HUES64 (cell line): ENCODE results near the gene WHRN.

ENCODE experiments used
- H3K27ac ChIP-seq: 2 replicates; pipeline ENCODE4 v1.7.0; 2013; ENCODE audit warnings: low read depth, low read length, inconsistent platforms
- H3K27me3 ChIP-seq: 2 replicates; pipeline ENCODE4 v1.6.1; 2013; ENCODE audit warnings: mild to moderate bottlenecking, low read length; ENCODE audit not compliant: insufficient read depth
- H3K36me3 ChIP-seq: 2 replicates; pipeline ENCODE4 v1.6.1; 2013; ENCODE audit warnings: mild to moderate bottlenecking, low read length; ENCODE audit not compliant: insufficient read depth
- H3K4me1 ChIP-seq: 2 replicates; pipeline ENCODE4 v1.6.1; 2013; ENCODE audit warnings: mild to moderate bottlenecking, low read length, moderate library complexity; ENCODE audit not compliant: insufficient read depth
- H3K4me3 ChIP-seq: 2 replicates; pipeline ENCODE4 v1.5.1; 2013; ENCODE audit warnings: mild to moderate bottlenecking, low read length, moderate library complexity
- H3K9ac ChIP-seq: 2 replicates; pipeline ENCODE4 v1.6.1; 2013; ENCODE audit warnings: mild to moderate bottlenecking, low read depth, low read length
- H3K9me3 ChIP-seq: 2 replicates; pipeline ENCODE4 v1.6.1; 2013; ENCODE audit warnings: low read depth, low read length; ENCODE audit not compliant: insufficient read depth
- WGBS: fragments of 150-250, 120-280 bp; methylation state at CpG from one replicate; pipeline ENCODE4 v1.1.7; 2013; ENCODE audit warnings: missing lambda C conversion rate; 5-methylcytosine and 5-hydroxymethylcytosine counted together

The WHRN gene

GRCh38 chr9:114529285-114529684, 24.0 kb upstream of the WHRN start:
- 89% methylated on average over 6 of the region's 6 CpGs for WGBS
- H3K27ac ChIP-seq = no peak overlapping the region

GRCh38 chr9:114526807-114527206, 21.5 kb upstream of the WHRN start:
- 89% methylated on average over 1 of the region's 2 CpGs for WGBS

More at GRCh38 chr9:114529285-114529684, 24.0 kb upstream of the WHRN start:
- Histone ChIP-seq H3K4me1 (no peaks in the 10 kb centered on the region), H3K9ac (no peak overlapping the region), H3K9me3 (no peaks in the 10 kb centered on the region), H3K36me3 (no peaks in the 10 kb centered on the region), H3K27me3 (0 out of 2 replicates have a peak, but pooled peaks cover 5% of the 10 kb centered on the region), H3K4me3 (no peak overlapping the region)

GRCh38 chr9:114525513-114525912, 20.2 kb upstream of the WHRN start:
- no peaks in the 10 kb centered on the region for H3K9me3 ChIP-seq
- 0 out of 2 replicates have a peak, but pooled peaks cover 5% of the 10 kb centered on the region for H3K27me3 ChIP-seq
- no peaks in the 10 kb centered on the region for H3K36me3 ChIP-seq
- H3K4me1 ChIP-seq = no peaks in the 10 kb centered on the region
- no peak overlapping the region for H3K9ac ChIP-seq
- 89% methylated on average over 3 of the region's 3 CpGs for WGBS
- no peak overlapping the region for H3K27ac ChIP-seq
- H3K4me3 ChIP-seq = no peak overlapping the region

More at GRCh38 chr9:114526807-114527206, 21.5 kb upstream of the WHRN start:
- no peaks in the 10 kb centered on the region for H3K9me3 ChIP-seq
- no peaks in the 10 kb centered on the region for H3K36me3 ChIP-seq
- no peak overlapping the region for H3K9ac ChIP-seq
- H3K27ac ChIP-seq = no peak overlapping the region
- 0 out of 2 replicates have a peak, but pooled peaks cover 5% of the 10 kb centered on the region for H3K27me3 ChIP-seq
- H3K4me3 ChIP-seq = no peak overlapping the region
- H3K4me1 ChIP-seq = no peaks in the 10 kb centered on the region

- Histone ChIP-seq H3K27ac (no peak overlapping the region), H3K9ac (no peak overlapping the region), H3K27me3 (0 out of 2 replicates have a peak, but pooled peaks cover 5% of the 10 kb centered on the region), H3K36me3 (no peaks in the 10 kb centered on the region), H3K4me1 (no peaks in the 10 kb centered on the region), H3K4me3 (no peak overlapping the region), H3K9me3 (no peaks in the 10 kb centered on the region)
- WGBS = 92% methylated on average over 7 of the region's 7 CpGs
These were observed 19.0 kb upstream of the WHRN start for GRCh38 chr9:114524247-114524681.

GRCh38 chr9:114522847-114523246, 17.6 kb upstream of the WHRN start:
- H3K27me3 ChIP-seq = 0 out of 2 replicates have a peak, but pooled peaks cover 5% of the 10 kb centered on the region
- 94% methylated on average over 3 of the region's 3 CpGs for WGBS
- H3K9me3 ChIP-seq = no peaks in the 10 kb centered on the region
- H3K36me3 ChIP-seq = no peaks in the 10 kb centered on the region
- H3K9ac ChIP-seq = no peak overlapping the region
- no peak overlapping the region for H3K27ac ChIP-seq
- H3K4me3 ChIP-seq = no peak overlapping the region
- no peaks in the 10 kb centered on the region for H3K4me1 ChIP-seq

- Histone ChIP-seq H3K9ac (no peak overlapping the region), H3K27ac (no peak overlapping the region), H3K4me1 (no peaks in the 10 kb centered on the region), H3K36me3 (no peaks in the 10 kb centered on the region), H3K27me3 (0 out of 2 replicates have a peak, but pooled peaks cover 5% of the 10 kb centered on the region), H3K4me3 (no peak overlapping the region), H3K9me3 (no peaks in the 10 kb centered on the region)
- WGBS = 80% methylated on average over 2 of the region's 2 CpGs
These were observed 17.0 kb upstream of the WHRN start for GRCh38 chr9:114522286-114522685.

GRCh38 chr9:114521846-114522245, 16.6 kb upstream of the WHRN start:
- no peak overlapping the region for H3K27ac ChIP-seq
- H3K36me3 ChIP-seq = no peaks in the 10 kb centered on the region
- no peaks in the 10 kb centered on the region for H3K9me3 ChIP-seq
- H3K4me3 ChIP-seq = no peak overlapping the region
- no peaks in the 10 kb centered on the region for H3K4me1 ChIP-seq
- no peak overlapping the region for H3K9ac ChIP-seq
- 0 out of 2 replicates have a peak, but pooled peaks cover 5% of the 10 kb centered on the region for H3K27me3 ChIP-seq

- Histone ChIP-seq H3K4me1 (peaks cover 5% of the 10 kb centered on the region), H3K36me3 (no peaks in the 10 kb centered on the region), H3K27me3 (no peaks in the 10 kb centered on the region), H3K4me3 (no peak overlapping the region), H3K27ac (no peak overlapping the region), H3K9me3 (no peaks in the 10 kb centered on the region), H3K9ac (no peak overlapping the region)
- WGBS = 91% methylated on average over 3 of the region's 4 CpGs
These were observed 13.3 kb upstream of the WHRN start for GRCh38 chr9:114518599-114519022.

- H3K27me3 ChIP-seq = no peaks in the 10 kb centered on the region
- no peak overlapping the region for H3K9ac ChIP-seq
- no peak overlapping the region for H3K4me3 ChIP-seq
- 98% methylated on average over 1 of the region's 1 CpG for WGBS
- H3K4me1 ChIP-seq = peaks cover 5% of the 10 kb centered on the region
- no peak overlapping the region for H3K27ac ChIP-seq
- H3K36me3 ChIP-seq = no peaks in the 10 kb centered on the region
- no peaks in the 10 kb centered on the region for H3K9me3 ChIP-seq
These were observed 12.8 kb upstream of the WHRN start for GRCh38 chr9:114518120-114518519.

- H3K9ac ChIP-seq = no peak overlapping the region
- peaks cover 5% of the 10 kb centered on the region for H3K4me1 ChIP-seq
- 86% methylated on average over 7 of the region's 7 CpGs for WGBS
- H3K27ac ChIP-seq = no peak overlapping the region
- no peaks in the 10 kb centered on the region for H3K36me3 ChIP-seq
- H3K4me3 ChIP-seq = no peak overlapping the region
- H3K27me3 ChIP-seq = no peaks in the 10 kb centered on the region
- H3K9me3 ChIP-seq = no peaks in the 10 kb centered on the region
These were observed 11.6 kb upstream of the WHRN start for GRCh38 chr9:114516913-114517312.

GRCh38 chr9:114515528-114515927, 10.3 kb upstream of the WHRN start:
- H3K27ac ChIP-seq = no peak overlapping the region
- H3K4me3 ChIP-seq = no peak overlapping the region
- no peaks in the 10 kb centered on the region for H3K27me3 ChIP-seq
- H3K9ac ChIP-seq = no peak overlapping the region
- 77% methylated on average over 3 of the region's 3 CpGs for WGBS
- no peaks in the 10 kb centered on the region for H3K36me3 ChIP-seq
- peaks cover 5% of the 10 kb centered on the region for H3K4me1 ChIP-seq
- no peaks in the 10 kb centered on the region for H3K9me3 ChIP-seq

- H3K4me1 ChIP-seq = peaks cover 5% of the 10 kb centered on the region
- 0 out of 2 replicates have a peak, but pooled peaks cover 3% of the 10 kb centered on the region for H3K27me3 ChIP-seq
- WGBS = 89% methylated on average over 1 of the region's 1 CpG
- H3K9me3 ChIP-seq = no peaks in the 10 kb centered on the region
- H3K4me3 ChIP-seq = no peak overlapping the region
- no peak overlapping the region for H3K9ac ChIP-seq
- no peak overlapping the region for H3K27ac ChIP-seq
- H3K36me3 ChIP-seq = no peaks in the 10 kb centered on the region
These were observed 8.6 kb upstream of the WHRN start for GRCh38 chr9:114513959-114514267.
